GM12891 (cell line): ENCODE results near the gene NPTX2.

Source experiments
- POLR2A ChIP-seq: IDR thresholded peaks from 2 replicates; pipeline ENCODE4 v1.6.1; 2011; ENCODE audit warnings: low read depth, low read length, control low read depth
- POLR2AphosphoS5 ChIP-seq: IDR thresholded peaks from 2 replicates; pipeline ENCODE4 v1.6.1; 2011; ENCODE audit warnings: low read depth, low read length, control low read depth

GRCh38 chr7:98656899-98657298 lies 39.8 kb downstream of the NPTX2 start:
- TF ChIP-seq POLR2A = no peak
- no peak for TF ChIP-seq POLR2AphosphoS5
